MM.1S (cell line): ENCODE measurements around the gene CCDC74B.
"Not testable (repeated sequence)": the region's sequence is repeated elsewhere in the genome, so short reads cannot be mapped to it uniquely, and the experiment has no call there.

Source experiments
- DNase-seq: peaks from one replicate; pipeline ENCODE4 v3.0.0-alpha.2; 2015
- H2AFZ ChIP-seq: fragments of 300-600 bp; sonication (generic); 2 replicates; pipeline ENCODE4 v1.6.0; 2016; ENCODE audit warnings: antibody characterized with exemption, low read length
- H3F3A ChIP-seq: fragments of 300-600 bp; sonication (generic); 2 replicates; pipeline ENCODE4 v1.6.1; 2016; ENCODE audit warnings: mild to moderate bottlenecking, antibody characterized with exemption, low read length, moderate library complexity, mixed read lengths; ENCODE audit not compliant: insufficient read depth
- H3K27ac ChIP-seq: fragments of 300-600 bp; sonication (generic); 2 replicates; pipeline ENCODE4 v1.5.1; 2016; ENCODE audit warnings: mild to moderate bottlenecking, low read length
- H3K27me3 ChIP-seq: fragments of 300-600 bp; sonication (generic); replicated peaks from 2 replicates; pipeline ENCODE4 v1.6.0; 2016; ENCODE audit warnings: low read length; ENCODE audit not compliant: insufficient read depth
- H3K36me3 ChIP-seq: fragments of 300-600 bp; sonication (generic); replicated peaks from 2 replicates; pipeline ENCODE4 v1.6.1; 2016; ENCODE audit warnings: mild to moderate bottlenecking, low read length, mixed read lengths; ENCODE audit not compliant: insufficient read depth
- H3K4me1 ChIP-seq: fragments of 300-600 bp; sonication (generic); 2 replicates; pipeline ENCODE4 v1.6.1; 2016; ENCODE audit warnings: low read length, mixed read lengths
- H3K4me2 ChIP-seq: fragments of 300-600 bp; sonication (generic); 2 replicates; pipeline ENCODE4 v1.6.0; 2016; ENCODE audit warnings: low read depth, low read length
- H3K4me3 ChIP-seq: fragments of 300-600 bp; sonication (generic); 2 replicates; pipeline ENCODE4 v1.5.1; 2016; ENCODE audit warnings: low read length, mixed read lengths
- H3K79me2 ChIP-seq: fragments of 300-600 bp; sonication (generic); 2 replicates; pipeline ENCODE4 v1.6.1; 2016; ENCODE audit warnings: mixed run types, low read length, mixed read lengths
- H3K9ac ChIP-seq: fragments of 300-600 bp; sonication (generic); 2 replicates; pipeline ENCODE4 v1.6.1; 2016; ENCODE audit warnings: low read length, mixed read lengths
- H3K9me2 ChIP-seq: fragments of 300-600 bp; sonication (generic); replicated peaks from 2 replicates; pipeline ENCODE4 v1.6.1; 2016; ENCODE audit warnings: mild to moderate bottlenecking, low read length, mixed read lengths; ENCODE audit not compliant: insufficient read depth
- H3K9me3 ChIP-seq: fragments of 300-600 bp; sonication (generic); replicated peaks from 2 replicates; pipeline ENCODE4 v1.6.1; 2016; ENCODE audit warnings: mild to moderate bottlenecking, low read length, mixed read lengths; ENCODE audit not compliant: insufficient read depth
- H4K20me1 ChIP-seq: fragments of 300-600 bp; sonication (generic); 2 replicates; pipeline ENCODE4 v1.6.1; 2016; ENCODE audit warnings: mild to moderate bottlenecking, low read length, moderate library complexity, mixed read lengths; ENCODE audit not compliant: insufficient read depth
- CTCF ChIP-seq: fragments of 300-600 bp; sonication (generic); IDR thresholded peaks from 2 replicates; pipeline ENCODE4 v1.5.1; 2016; ENCODE audit warnings: antibody characterized with exemption, low read length, mixed read lengths
- EZH2 ChIP-seq: fragments of 300-600 bp; sonication (generic); optimal IDR thresholded peaks from 2 replicates; pipeline ENCODE3; 2017; ENCODE audit warnings: low read depth, mild to moderate bottlenecking, antibody characterized with exemption, low read length, mixed read lengths
- EZH2phosphoT487 ChIP-seq: fragments of 300-600 bp; sonication (generic); IDR thresholded peaks from 2 replicates; pipeline ENCODE4 v1.6.1; 2018; ENCODE audit warnings: antibody characterized with exemption, low read length

Gene CCDC74B

DNA sequence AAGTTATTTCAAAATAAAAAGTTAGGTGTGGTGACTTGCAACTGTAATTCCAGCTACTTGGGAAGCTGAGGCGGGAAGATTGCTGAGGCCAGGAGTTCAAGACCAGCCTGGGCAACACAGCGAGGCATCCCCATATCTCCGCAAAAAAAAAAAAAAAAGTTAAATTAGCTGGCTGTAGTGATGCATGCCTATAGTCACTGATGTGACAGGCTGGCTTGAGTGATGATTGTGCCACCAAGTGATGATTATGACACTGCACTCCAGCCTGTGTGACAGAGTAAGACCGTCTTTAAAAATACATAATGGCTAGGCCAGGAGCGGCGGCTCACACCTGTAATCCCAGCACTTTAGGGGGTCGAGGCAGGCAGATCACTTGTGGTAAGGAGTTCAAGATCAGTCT lies 25.0 kb upstream of the CCDC74B start:
- Histone ChIP-seq H3K4me3 (no peak overlapping the region), H3K9me3 (no peaks in the 10 kb centered on the region), H3K4me1 (no peaks in the 10 kb centered on the region), H2AFZ (no peak overlapping the region), H3K36me3 (no peaks in the 10 kb centered on the region), H3K27me3 (no peaks in the 10 kb centered on the region), H3K27ac (no peak overlapping the region), H3K79me2 (peaks cover 5% of the 10 kb centered on the region; the same call in 1 of the 2 replicates), H3K9ac (no peak overlapping the region), H4K20me1 (no peaks in the 10 kb centered on the region), H3K4me2 (no peak overlapping the region), H3F3A (no peaks in the 10 kb centered on the region), H3K9me2 (no peaks in the 10 kb centered on the region)
- no peak for DNase-seq
- TF ChIP-seq EZH2 (no peak), CTCF (no peak), EZH2phosphoT487 (no peak)

- H3K4me2 ChIP-seq, DNase-seq, H3K9me2 ChIP-seq, H3K9ac ChIP-seq, H3K9me3 ChIP-seq, H3K4me3 ChIP-seq, H3K36me3 ChIP-seq, H2AFZ ChIP-seq, H3K27ac ChIP-seq, H3K27me3 ChIP-seq, H3K79me2 ChIP-seq, H4K20me1 ChIP-seq, H3K4me1 ChIP-seq, H3F3A ChIP-seq: not testable (repeated sequence)
Observed at GRCh38 chr2:130169163-130169562, 24.3 kb upstream of the CCDC74B start.

- H3K27ac ChIP-seq, H3K27me3 ChIP-seq, H3K36me3 ChIP-seq, H3K4me3 ChIP-seq, H4K20me1 ChIP-seq, H2AFZ ChIP-seq, H3K9ac ChIP-seq, H3F3A ChIP-seq, H3K4me1 ChIP-seq, H3K9me2 ChIP-seq, H3K4me2 ChIP-seq, DNase-seq, H3K79me2 ChIP-seq, H3K9me3 ChIP-seq: not testable (repeated sequence)
Observed at GRCh38 chr2:130166611-130167010, 21.7 kb upstream of the CCDC74B start.

- no peak overlapping the region for H3K27ac ChIP-seq
- H3K79me2 ChIP-seq = no peaks in the 10 kb centered on the region
- H3K9ac ChIP-seq = no peak overlapping the region
- no peaks in the 10 kb centered on the region for H4K20me1 ChIP-seq
- TF ChIP-seq EZH2 (no peak), EZH2phosphoT487 (no peak), CTCF (no peak)
- DNase-seq = no peak
- no peaks in the 10 kb centered on the region for H3K9me2 ChIP-seq
- H3F3A ChIP-seq = no peaks in the 10 kb centered on the region
- no peaks in the 10 kb centered on the region for H3K36me3 ChIP-seq
- no peak overlapping the region for H2AFZ ChIP-seq
- no peak overlapping the region for H3K4me3 ChIP-seq
- no peaks in the 10 kb centered on the region for H3K4me1 ChIP-seq
- H3K9me3 ChIP-seq = no peaks in the 10 kb centered on the region
- H3K27me3 ChIP-seq = no peaks in the 10 kb centered on the region
- H3K4me2 ChIP-seq = no peak overlapping the region
Observed at GRCh38 chr2:130165293-130166016, 20.5 kb upstream of the CCDC74B start.
